Common myeloid progenitor, CD34-positive (primary cell): Measurements from ENCODE around the gene MMGT1.
"Not testable (repeated sequence)": the region's sequence is repeated elsewhere in the genome, so short reads cannot be mapped to it uniquely, and the experiment has no call there.

Source experiments
- CTCF ChIA-PET: fragments of 350-600 bp; sonication (Branson Sonifier 250); formaldehyde crosslinking; loops from one replicate; lab custom pipeline; 2021; ENCODE audit warnings: antibody characterized with exemption; lab: Charles Lee
- POLR2A ChIA-PET: fragments of 350-600 bp; sonication (Branson Sonifier 250); formaldehyde crosslinking; loops from one replicate; lab custom pipeline; 2021; ENCODE audit warnings: antibody characterized with exemption; lab: Charles Lee
- DNase-seq, 3 donors: peaks; one replicate each; pipeline versions ENCODE4 v3.0.0 to v3.0.0-alpha.2; 2013
- H3K27ac ChIP-seq, 2 experiments: 1 replicate in 1 of 2; 2 replicates in 1 of 2; pipeline ENCODE4 v1.7.0; 2013; ENCODE audit warnings: inconsistent platforms in 2 of 2, low read length in 2 of 2, mild to moderate bottlenecking in 2 of 2, low read depth in 1 of 2, moderate library complexity in 1 of 2; ENCODE audit not compliant: severe bottlenecking in 2 of 2, insufficient read depth in 1 of 2, poor library complexity in 1 of 2
- H3K27me3 ChIP-seq, 5 experiments: replicated peaks in 2 of 5; 1 replicate in 3 of 5; 2 replicates in 2 of 5; pipeline versions ENCODE4 v1.6.1 to v1.7.0; 2013; ENCODE audit warnings: low read length in 4 of 5, mild to moderate bottlenecking in 2 of 5, moderate library complexity in 2 of 5, inconsistent platforms in 1 of 5; ENCODE audit not compliant: insufficient read depth in 5 of 5, control insufficient read depth in 4 of 5
- H3K36me3 ChIP-seq, 4 experiments: 1 replicate in 2 of 4; 2 replicates in 2 of 4; pipeline versions ENCODE4 v1.6.1 to v1.7.0; 2013; ENCODE audit warnings: low read length in 3 of 4, control low read depth in 1 of 4, mild to moderate bottlenecking in 1 of 4; ENCODE audit not compliant: control insufficient read depth in 4 of 4, insufficient read depth in 4 of 4
- H3K4me1 ChIP-seq, 4 experiments: 1 replicate in 3 of 4; 2 replicates in 1 of 4; pipeline versions ENCODE4 v1.6.1 to v1.7.1; 2013; ENCODE audit warnings: low read length in 3 of 4, mild to moderate bottlenecking in 3 of 4, control low read depth in 1 of 4, inconsistent platforms in 1 of 4, moderate library complexity in 1 of 4; ENCODE audit not compliant: control insufficient read depth in 4 of 4, insufficient read depth in 4 of 4; ENCODE audit errors: control extremely low read depth in 1 of 4
- H3K4me3 ChIP-seq, 7 experiments: 1 replicate in 4 of 7; 2 replicates in 3 of 7; pipeline versions ENCODE4 v1.5.1 to v1.7.0; 2013; ENCODE audit warnings: mild to moderate bottlenecking in 7 of 7, low read length in 6 of 7, moderate library complexity in 6 of 7, inconsistent platforms in 2 of 7, low read depth in 2 of 7, control low read depth in 1 of 7; ENCODE audit not compliant: insufficient read depth in 4 of 7, control insufficient read depth in 1 of 7; ENCODE audit errors: extremely low read depth in 1 of 7
- H3K9me3 ChIP-seq, 5 experiments: 1 replicate in 4 of 5; 2 replicates in 1 of 5; pipeline versions ENCODE4 v1.6.1 to v1.7.1; 2013; ENCODE audit warnings: low read length in 4 of 5, mild to moderate bottlenecking in 2 of 5, inconsistent platforms in 1 of 5, low read depth in 1 of 5, moderate library complexity in 1 of 5; ENCODE audit not compliant: control insufficient read depth in 4 of 5, insufficient read depth in 2 of 5; ENCODE audit errors: control extremely low read depth in 1 of 5
- WGBS: methylation state at CpG from one replicate; pipeline ENCODE4 v1.1.5; 2013; ENCODE audit not compliant: insufficient coverage; 5-methylcytosine and 5-hydroxymethylcytosine counted together

The MMGT1 gene

DNA sequence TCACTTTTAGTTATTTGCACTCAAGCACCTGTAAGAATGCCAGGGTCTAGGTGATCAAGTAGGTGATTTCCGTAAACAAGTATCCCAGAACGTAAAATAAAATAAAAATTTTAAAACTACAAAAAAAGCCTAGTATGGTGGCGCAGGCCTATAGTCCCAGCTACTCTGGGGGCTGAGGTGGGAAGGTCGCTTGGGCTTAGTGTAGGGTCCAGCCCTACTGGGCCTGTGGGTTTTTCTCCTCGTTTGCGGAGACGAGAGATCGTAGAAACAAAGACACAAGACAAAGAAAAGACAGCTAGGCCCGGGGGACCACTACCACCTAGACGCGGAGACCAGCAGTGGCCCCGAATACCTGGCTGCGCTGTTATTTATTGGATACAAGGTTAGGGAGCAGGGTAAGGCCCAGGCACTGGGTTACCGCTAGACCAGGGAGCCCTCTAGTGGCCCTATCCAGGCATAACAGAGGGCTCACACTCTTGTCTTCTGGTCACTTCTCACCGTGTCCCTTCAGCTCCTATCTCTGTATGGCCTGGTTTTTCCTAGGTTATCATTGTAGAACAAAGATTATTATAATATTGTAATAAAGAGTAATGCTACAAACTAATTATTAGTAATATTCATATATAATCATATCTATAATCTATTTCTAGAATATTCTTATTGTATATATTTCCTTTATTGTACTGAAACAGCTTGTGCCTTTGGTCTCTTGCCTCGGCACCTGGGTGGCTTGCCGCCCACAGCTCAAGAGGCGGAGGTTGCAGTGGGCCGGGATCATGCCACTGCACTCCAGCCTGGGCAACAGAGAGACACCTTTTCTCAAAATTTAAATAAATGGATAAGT lies 41.9 kb downstream of the MMGT1 start:
- Histone ChIP-seq H3K27me3 (peaks cover 0 to 3% (median 0%) of the 10 kb centered on the region in 5 experiments), H3K27ac (no peak overlapping the region), H3K9me3 (no peaks in the 10 kb centered on the region), H3K4me3 (no peak overlapping the region), H3K36me3 (no peaks in the 10 kb centered on the region), H3K4me1 (no peaks in the 10 kb centered on the region)
- DNase-seq, result peak; percentile 25 to 61 (median 49)
- WGBS, result 36% methylated on average over 8 of the region's 19 CpGs
- ChIA-PET CTCF (interaction anchor here (0.7 to 3.7 kb wide), 7 partner anchors 9 to 244 kb away, joined by 3 to 36 read pairs (median 3); no protein-coding TSS in a partner anchor), POLR2A (no interaction called here)

DNA sequence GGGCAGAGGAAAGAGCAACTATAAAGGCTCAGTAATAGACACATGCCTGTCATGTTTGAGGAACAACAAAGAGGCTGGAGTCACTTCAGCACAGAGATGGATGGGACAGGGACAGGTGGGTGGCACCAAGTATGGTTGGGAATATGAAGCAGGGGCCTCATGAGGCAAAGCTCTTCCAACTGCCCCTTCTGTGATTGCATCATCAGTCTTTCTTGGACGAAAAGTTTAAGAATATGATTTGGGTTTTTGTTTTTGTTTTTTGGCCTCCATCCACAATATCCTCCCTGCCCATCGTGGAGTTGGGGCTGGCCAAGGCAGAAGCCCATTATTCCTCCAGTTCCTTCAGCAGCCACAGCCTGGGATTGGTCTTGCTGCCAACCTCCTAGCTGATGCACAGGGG lies 45.9 kb downstream of the MMGT1 start:
- POLR2A ChIA-PET, result no interaction called here
- peaks cover 0 to 3% (median 0%) of the 10 kb centered on the region in 5 experiments for H3K27me3 ChIP-seq
- CTCF ChIA-PET, result no interaction called here

GRCh38 chrX:135923353-135923752 lies 50.4 kb downstream of the MMGT1 start:
- H3K4me1 ChIP-seq, result no peaks in the 10 kb centered on the region
- POLR2A ChIA-PET, result no interaction called here
- no peak overlapping the region for H3K27ac ChIP-seq
- H3K27me3 ChIP-seq, result no peaks in the 10 kb centered on the region
- DNase-seq, result peak in 1 of 3 donors; percentile 5
- no peak overlapping the region for H3K4me3 ChIP-seq
- no peaks in the 10 kb centered on the region for H3K9me3 ChIP-seq
- CTCF ChIA-PET, result interaction anchor here (0.9 kb wide), 1 partner anchor 87 kb away, joined by 3 read pairs; no protein-coding TSS in a partner anchor
- H3K36me3 ChIP-seq, result no peaks in the 10 kb centered on the region
- 74% methylated on average over 5 of the region's 5 CpGs for WGBS

More for the DNA sequence above, 45.9 kb downstream of the MMGT1 start:
- WGBS, result 74% methylated on average over 2 of the region's 2 CpGs
- Histone ChIP-seq H3K27ac (no peak overlapping the region), H3K9me3 (no peaks in the 10 kb centered on the region), H3K36me3 (no peaks in the 10 kb centered on the region), H3K4me1 (no peaks in the 10 kb centered on the region), H3K4me3 (no peak overlapping the region)
- DNase-seq, result no peak

- DNase-seq, H3K27ac ChIP-seq, H3K27me3 ChIP-seq, H3K9me3 ChIP-seq, H3K36me3 ChIP-seq, H3K4me3 ChIP-seq, POLR2A ChIA-PET, H3K4me1 ChIP-seq: not testable (repeated sequence)
- no CpG with 5 or more reads among the region's 1 CpG for WGBS
- CTCF ChIA-PET, result interaction anchor here (0.8 to 2.6 kb wide), 3 partner anchors 10 to 436 kb away, joined by 3 to 8 read pairs (median 4); no protein-coding TSS in a partner anchor
Measured at GRCh38 chrX:135920516-135920915, 53.3 kb downstream of the MMGT1 start.

DNA sequence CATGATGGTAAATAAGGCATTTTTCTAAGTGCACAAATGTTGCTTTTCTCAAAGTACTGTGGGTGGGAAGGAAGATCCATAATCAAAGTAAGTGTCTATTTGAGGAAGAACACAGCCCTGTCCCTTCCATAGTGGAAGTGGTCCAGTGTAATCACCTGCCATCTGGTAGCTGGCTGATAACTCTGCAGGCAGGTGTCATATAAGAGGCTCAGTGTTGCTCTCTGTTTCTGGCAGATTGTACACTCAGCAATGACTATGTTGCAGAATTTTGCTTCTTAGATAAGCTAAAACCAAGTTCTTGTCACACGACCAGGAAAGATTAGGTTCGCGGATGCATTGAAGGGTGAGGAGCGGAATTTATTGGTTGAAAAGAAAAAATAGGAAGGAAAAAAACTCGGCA lies 59.4 kb downstream of the MMGT1 start:
- POLR2A ChIA-PET, result no interaction called here
- Histone ChIP-seq H3K27me3 (peaks cover 0 to 2% (median 0%) of the 10 kb centered on the region in 5 experiments), H3K4me1 (no peaks in the 10 kb centered on the region), H3K4me3 (no peak overlapping the region), H3K27ac (no peak overlapping the region), H3K36me3 (no peaks in the 10 kb centered on the region), H3K9me3 (no peaks in the 10 kb centered on the region)
- CTCF ChIA-PET, result no interaction called here
- 92% methylated on average over 4 of the region's 5 CpGs for WGBS
- peak in 2 of 3 donors; percentile 5 to 21 for DNase-seq
